ENCODE measurements around the gene VCAN.

Gene VCAN

DNA sequence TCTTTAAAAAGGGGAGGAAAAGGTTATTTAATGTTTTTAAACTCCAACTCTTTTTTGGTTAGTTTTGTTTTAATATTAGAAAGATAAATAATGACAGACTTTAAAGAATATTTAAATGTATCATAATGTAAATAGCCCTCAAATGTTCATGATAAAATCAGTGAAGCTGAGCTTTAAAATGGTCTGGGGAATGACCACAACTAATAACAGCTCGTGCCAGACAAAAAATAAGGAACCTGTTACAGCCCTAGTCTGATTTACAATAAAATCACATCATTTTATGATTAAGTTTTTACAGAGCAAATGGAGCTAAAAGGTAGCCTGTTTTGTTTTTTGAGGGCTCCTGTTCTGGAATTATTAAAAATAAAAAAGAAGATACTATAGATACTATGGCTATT is 46.1 kb downstream of the VCAN start:
- H3K4me1 Mint-ChIP-seq (ENCODE audit: low read depth in 2 of 2): no peaks in the 10 kb centered on the region

GRCh38 chr5:83518319-83519061 is 46.9 kb downstream of the VCAN start:
- Mint-ChIP-seq H3K4me1 (ENCODE audit: low read depth in 2 of 2) (no peaks in the 10 kb centered on the region), H3K9me3 (peaks cover 2 to 11% of the 10 kb centered on the region in 2 donors), H3K27ac (no peak overlapping the region), H3K36me3 (ENCODE audit: insufficient read depth) (no peaks in the 10 kb centered on the region), H3K4me3 (no peak overlapping the region), H3K27me3 (peaks cover 0 to 10% of the 10 kb centered on the region in 2 donors)
- no peak for DNase-seq
- ATAC-seq (replicated peaks): no peak

More for the DNA sequence above, 46.1 kb downstream of the VCAN start:
- DNase-seq (no peak), ATAC-seq (replicated peaks) (no peak)
- Mint-ChIP-seq H3K27me3 (peaks cover 0 to 10% of the 10 kb centered on the region in 2 donors), H3K36me3 (ENCODE audit: insufficient read depth) (no peaks in the 10 kb centered on the region), H3K9me3 (peaks cover 2 to 11% of the 10 kb centered on the region in 2 donors), H3K4me3 (no peak overlapping the region), H3K27ac (no peak overlapping the region)

DNA sequence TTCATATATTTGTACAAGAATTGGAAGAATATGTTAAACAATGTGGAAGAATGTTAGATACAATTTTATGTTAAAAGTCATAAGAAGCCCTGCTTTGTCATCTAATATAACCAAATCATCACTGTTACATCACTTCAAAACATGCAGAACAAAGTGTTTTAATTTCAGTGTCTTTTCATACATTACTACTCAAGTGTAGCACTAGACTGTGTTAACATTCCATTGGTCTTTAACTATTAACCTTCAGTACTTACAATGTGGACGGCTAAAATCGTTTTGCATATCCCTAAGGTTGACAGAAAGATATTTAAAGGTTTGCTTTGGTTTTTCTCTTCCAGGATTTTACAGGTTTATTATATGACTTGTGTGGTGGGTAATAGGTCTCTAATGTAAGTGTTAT is 50.9 kb downstream of the VCAN start:
- no peak for DNase-seq
- Mint-ChIP-seq H3K9me3 (peaks cover 2 to 11% of the 10 kb centered on the region in 2 donors), H3K27ac (no peak overlapping the region), H3K4me3 (no peak overlapping the region), H3K4me1 (ENCODE audit: low read depth in 2 of 2) (no peaks in the 10 kb centered on the region), H3K36me3 (ENCODE audit: insufficient read depth) (peaks cover 3% of the 10 kb centered on the region), H3K27me3 (no peaks in the 10 kb centered on the region)
- no peak for ATAC-seq (replicated peaks)

DNA sequence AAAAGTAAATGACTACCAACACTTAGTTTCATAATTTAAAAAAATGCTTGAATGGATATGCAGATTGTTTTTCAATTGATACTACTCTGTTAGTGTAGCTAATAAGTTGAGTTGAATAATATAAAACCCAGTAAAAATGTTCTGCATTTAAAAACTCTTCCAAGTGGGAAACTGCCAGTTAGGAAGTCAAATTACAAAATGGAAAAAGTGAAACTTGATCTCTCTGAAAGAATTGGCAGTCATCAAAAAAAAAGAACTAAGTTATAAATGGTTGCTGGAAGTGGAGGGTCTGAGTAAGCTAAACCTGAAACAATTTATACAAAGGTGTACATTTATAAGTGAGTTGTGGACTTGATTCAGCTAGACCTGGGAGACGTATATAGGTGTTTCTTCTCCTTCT is 52.4 kb downstream of the VCAN start:
- Mint-ChIP-seq H3K9me3 (peaks cover 2 to 11% of the 10 kb centered on the region in 2 donors), H3K27me3 (no peaks in the 10 kb centered on the region), H3K4me1 (ENCODE audit: low read depth in 2 of 2) (no peaks in the 10 kb centered on the region), H3K36me3 (ENCODE audit: insufficient read depth) (peaks cover 3% of the 10 kb centered on the region), H3K27ac (no peak overlapping the region), H3K4me3 (no peak overlapping the region)
- no peak for ATAC-seq (replicated peaks)
- DNase-seq: no peak

DNA sequence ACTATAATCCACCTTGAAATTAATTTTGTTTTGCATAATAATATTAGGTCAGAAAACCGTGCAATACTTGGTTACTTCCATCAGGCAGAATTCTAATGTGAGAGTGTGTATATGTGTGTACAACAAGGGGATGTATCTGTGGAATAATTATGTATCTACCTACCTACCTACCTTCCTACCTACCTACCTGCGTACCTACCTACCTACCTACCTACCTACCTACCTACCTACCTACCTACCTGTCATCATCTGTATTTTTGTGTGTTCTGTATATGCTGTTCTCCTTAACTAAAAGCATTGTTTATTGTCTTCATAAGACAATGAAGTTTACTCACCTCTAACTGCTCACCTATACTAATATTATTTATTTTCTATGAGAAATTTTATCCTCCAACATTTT is 52.8 kb downstream of the VCAN start:
- no peak for DNase-seq
- H3K4me3 Mint-ChIP-seq: no peak overlapping the region
- no peak overlapping the region for H3K27ac Mint-ChIP-seq
- H3K27me3 Mint-ChIP-seq: no peaks in the 10 kb centered on the region
- H3K9me3 Mint-ChIP-seq: peaks cover 1 to 11% of the 10 kb centered on the region in 2 donors
- peaks cover 3% of the 10 kb centered on the region for H3K36me3 Mint-ChIP-seq (ENCODE audit: insufficient read depth)
- ATAC-seq (replicated peaks): no peak
- H3K4me1 Mint-ChIP-seq (ENCODE audit: low read depth in 2 of 2): no peaks in the 10 kb centered on the region

GRCh38 chr5:83524991-83525390 is 53.4 kb downstream of the VCAN start:
- H3K9me3 Mint-ChIP-seq: peaks cover 0 to 4% of the 10 kb centered on the region in 2 donors
- H3K36me3 Mint-ChIP-seq (ENCODE audit: insufficient read depth): peaks cover 3% of the 10 kb centered on the region
- H3K27ac Mint-ChIP-seq: no peak overlapping the region
- no peak for ATAC-seq (replicated peaks)
- H3K27me3 Mint-ChIP-seq: no peaks in the 10 kb centered on the region
- H3K4me3 Mint-ChIP-seq: no peak overlapping the region
- no peaks in the 10 kb centered on the region for H3K4me1 Mint-ChIP-seq (ENCODE audit: low read depth in 2 of 2)
- no peak for DNase-seq

DNA sequence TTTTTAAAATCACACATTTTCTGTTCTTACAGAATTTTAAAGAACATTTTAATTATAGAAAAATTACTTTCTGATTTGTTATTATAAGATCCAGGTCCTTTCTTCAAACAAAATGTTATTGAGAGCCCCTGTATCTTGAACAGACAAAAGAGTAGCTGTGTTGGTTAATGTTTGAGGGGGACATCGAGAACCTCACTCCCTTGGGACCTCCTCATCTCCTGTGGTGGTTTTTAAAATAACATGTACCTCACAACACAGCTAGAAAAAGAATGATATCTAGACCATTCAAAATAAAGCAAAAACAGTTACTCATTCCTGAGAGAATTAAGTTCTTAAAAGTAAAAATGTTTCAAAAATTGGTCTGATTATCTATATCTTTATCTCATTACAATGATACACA is 54.7 kb downstream of the VCAN start:
- DNase-seq (no peak), ATAC-seq (replicated peaks) (no peak)
- H3K4me1 Mint-ChIP-seq (ENCODE audit: low read depth in 2 of 2): no peaks in the 10 kb centered on the region
- H3K9me3 Mint-ChIP-seq: no peaks in the 10 kb centered on the region
- no peak overlapping the region for H3K4me3 Mint-ChIP-seq
- H3K27me3 Mint-ChIP-seq: no peaks in the 10 kb centered on the region
- H3K27ac Mint-ChIP-seq: no peak overlapping the region
- H3K36me3 Mint-ChIP-seq (ENCODE audit: insufficient read depth): peaks cover 3% of the 10 kb centered on the region

GRCh38 chr5:83527221-83527620 is 55.7 kb downstream of the VCAN start:
- DNase-seq: no peak

DNA sequence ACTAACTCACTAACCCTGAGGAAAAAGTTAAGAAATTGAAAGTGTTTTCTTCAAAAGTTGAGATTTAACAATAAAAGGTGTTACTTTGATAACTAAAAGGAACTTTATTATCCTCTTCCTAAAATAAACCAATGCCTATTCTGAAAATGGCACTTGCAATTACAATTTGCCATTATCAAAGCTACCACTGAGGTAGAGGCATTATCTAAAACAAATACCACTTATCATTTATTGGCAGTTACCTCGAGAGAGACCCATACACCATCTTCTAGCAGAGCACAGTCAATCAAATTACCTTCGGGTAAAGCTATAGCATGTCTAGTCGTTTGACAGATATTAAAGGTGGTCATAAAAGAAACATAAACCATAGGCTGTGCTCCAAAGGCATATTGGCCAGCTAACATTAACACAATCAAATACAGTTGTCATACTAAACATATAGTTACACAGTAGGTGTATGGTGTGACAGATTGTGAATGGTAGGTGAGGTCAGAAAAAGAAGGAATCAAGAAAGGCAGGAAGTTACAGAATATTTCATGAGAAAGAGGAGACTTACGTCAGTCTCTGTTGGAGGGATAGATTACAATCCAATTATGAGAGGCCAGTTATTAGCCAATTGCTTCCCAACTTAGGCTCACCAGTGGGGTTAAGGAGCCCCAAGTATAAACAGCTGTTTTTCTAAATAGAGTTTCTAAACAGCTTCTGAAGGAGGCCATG is 56.3 kb downstream of the VCAN start:
- Mint-ChIP-seq H3K9me3 (no peaks in the 10 kb centered on the region), H3K4me3 (no peak overlapping the region), H3K36me3 (ENCODE audit: insufficient read depth) (peaks cover 3% of the 10 kb centered on the region), H3K27ac (no peak overlapping the region), H3K27me3 (no peaks in the 10 kb centered on the region), H3K4me1 (ENCODE audit: low read depth in 2 of 2) (no peaks in the 10 kb centered on the region)
- no peak for ATAC-seq (replicated peaks)
- DNase-seq: no peak

More at GRCh38 chr5:83527221-83527620, 55.7 kb downstream of the VCAN start:
- Mint-ChIP-seq H3K4me1 (ENCODE audit: low read depth in 2 of 2) (no peaks in the 10 kb centered on the region), H3K27me3 (no peaks in the 10 kb centered on the region), H3K4me3 (no peak overlapping the region), H3K9me3 (no peaks in the 10 kb centered on the region), H3K27ac (no peak overlapping the region), H3K36me3 (ENCODE audit: insufficient read depth) (peaks cover 3% of the 10 kb centered on the region)
- ATAC-seq (replicated peaks): no peak

DNA sequence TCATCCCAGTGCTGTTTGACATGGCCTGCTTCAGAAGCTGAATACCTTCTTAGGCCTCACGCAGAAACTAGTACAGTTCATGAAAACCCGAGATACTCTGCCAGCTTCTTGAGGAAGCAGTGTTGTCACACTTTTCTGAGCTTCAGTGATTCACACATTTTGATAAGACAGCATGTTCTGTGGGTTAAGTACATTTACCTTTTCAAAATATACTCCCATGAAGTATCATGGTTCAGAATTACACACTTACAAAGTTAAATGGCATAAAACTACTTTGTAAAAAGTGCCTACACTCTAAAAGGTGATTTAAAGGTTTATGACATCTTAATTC is 56.9 kb downstream of the VCAN start:
- Mint-ChIP-seq H3K9me3 (no peaks in the 10 kb centered on the region), H3K27me3 (no peaks in the 10 kb centered on the region), H3K27ac (no peak overlapping the region), H3K36me3 (ENCODE audit: insufficient read depth) (peaks cover 3% of the 10 kb centered on the region), H3K4me1 (ENCODE audit: low read depth in 2 of 2) (no peaks in the 10 kb centered on the region), H3K4me3 (no peak overlapping the region)
- DNase-seq: no peak
- ATAC-seq (replicated peaks): no peak

GRCh38 chr5:83530193-83530592 is 58.6 kb downstream of the VCAN start:
- H3K9me3 Mint-ChIP-seq: no peaks in the 10 kb centered on the region
- H3K4me1 Mint-ChIP-seq (ENCODE audit: low read depth in 2 of 2): no peaks in the 10 kb centered on the region
- no peak overlapping the region for H3K27ac Mint-ChIP-seq
- no peak overlapping the region for H3K4me3 Mint-ChIP-seq
- no peak for ATAC-seq (replicated peaks)
- DNase-seq: no peak
- no peaks in the 10 kb centered on the region for H3K27me3 Mint-ChIP-seq
- no peaks in the 10 kb centered on the region for H3K36me3 Mint-ChIP-seq (ENCODE audit: insufficient read depth)

GRCh38 chr5:83531661-83532060 is 60.1 kb downstream of the VCAN start:
- DNase-seq: no peak
- Mint-ChIP-seq H3K4me3 (no peak overlapping the region), H3K36me3 (ENCODE audit: insufficient read depth) (no peaks in the 10 kb centered on the region), H3K9me3 (no peaks in the 10 kb centered on the region), H3K27me3 (no peaks in the 10 kb centered on the region), H3K27ac (no peak overlapping the region), H3K4me1 (ENCODE audit: low read depth in 2 of 2) (no peaks in the 10 kb centered on the region)
- ATAC-seq (replicated peaks): no peak

GRCh38 chr5:83538786-83539462 is 67.4 kb downstream of the VCAN start:
- no peak for DNase-seq
- Mint-ChIP-seq H3K9me3 (no peaks in the 10 kb centered on the region), H3K4me3 (peak overlapping the region in 1 of 2 donors; percentile 9), H3K4me1 (ENCODE audit: low read depth in 2 of 2) (no peaks in the 10 kb centered on the region), H3K27me3 (peaks cover 0 to 18% of the 10 kb centered on the region in 2 donors), H3K36me3 (ENCODE audit: insufficient read depth) (no peaks in the 10 kb centered on the region), H3K27ac (no peak overlapping the region)
- ATAC-seq (replicated peaks): no peak

- H3K4me1 Mint-ChIP-seq (ENCODE audit: low read depth in 2 of 2): no peaks in the 10 kb centered on the region
- ATAC-seq (replicated peaks) (no peak), DNase-seq (no peak)
- H3K36me3 Mint-ChIP-seq (ENCODE audit: insufficient read depth): no peaks in the 10 kb centered on the region
- no peaks in the 10 kb centered on the region for H3K9me3 Mint-ChIP-seq
- peak overlapping the region in 1 of 2 donors; percentile 9 for H3K4me3 Mint-ChIP-seq
- H3K27me3 Mint-ChIP-seq: peaks cover 0 to 18% of the 10 kb centered on the region in 2 donors
- H3K27ac Mint-ChIP-seq: no peak overlapping the region
Observed at GRCh38 chr5:83539463-83539790, 67.9 kb downstream of the VCAN start.
